A549 (cell line): ENCODE measurements around the gene PCID2. TPM values are rescaled to one million over a fixed set of nuclear protein-coding genes. Genes with fewer than 3 reads are reported as not detected.

Experiments
- ATAC-seq, 2 experiments: fragments of 200-7000 bp in 1 of 2; fragments of >200 bp in 1 of 2; cut with Nextera tagmentation in 1 of 2; cut with Tn5 transposase in 1 of 2; 3 replicates each; pipeline versions ENCODE4 v1.8.0 to v1.9.1; 2018 to 2020; ENCODE audit warnings: mild to moderate bottlenecking in 1 of 2, moderate library complexity in 1 of 2
- CTCF ChIA-PET: fragments of 300-600 bp; sonication (Branson Sonifier 250); formaldehyde crosslinking; extraction: SDS; loops from one replicate; lab custom pipeline; 2021; ENCODE audit warnings: antibody characterized with exemption, inconsistent platforms; lab: Yijun Ruan, JAX
- POLR2A ChIA-PET: fragments of 350-600 bp; formaldehyde crosslinking; extraction: SDS; loops from one replicate; lab custom pipeline; 2021; ENCODE audit warnings: antibody characterized with exemption, inconsistent platforms; lab: Yijun Ruan, JAX
- DNase-seq, 2 experiments: peaks; one replicate each; pipeline versions ENCODE4 v3.0.0 to v3.0.0-alpha.2; 2011 to 2016; ENCODE audit warnings: low read depth in 1 of 2, low spot score in 1 of 2
- FAIRE-seq: peaks from 2 replicates; lab custom pipeline; 2011; peaks lifted over from hg19 to GRCh38; lab: Jason Lieb, UNC
- H3K27ac ChIP-seq, 2 experiments: fragments of >200 bp; sonication (Bioruptor Twin); formaldehyde crosslinking; 3 replicates each; pipeline ENCODE4 v1.5.1; 2016 to 2017
- H3K4me1 ChIP-seq: fragments of >200 bp; sonication (Bioruptor Twin); formaldehyde crosslinking; 3 replicates; pipeline ENCODE4 v1.6.1; 2016
- H3K4me2 ChIP-seq: fragments of >200 bp; sonication (Bioruptor Twin); formaldehyde crosslinking; 3 replicates; pipeline ENCODE4 v1.6.1; 2016
- H3K4me3 ChIP-seq: fragments of >200 bp; sonication (Bioruptor Twin); formaldehyde crosslinking; 3 replicates; pipeline ENCODE4 v1.5.1; 2016
- H3K9me3 ChIP-seq: fragments of >200 bp; sonication (Bioruptor Twin); formaldehyde crosslinking; 3 replicates; pipeline ENCODE4 v1.6.1; 2016
- ATOH8 ChIP-seq: fragments of 250-450 bp; sonication (Bioruptor Pico); IDR thresholded peaks from 2 replicates; pipeline ENCODE4 v1.5.0; 2020; ENCODE audit warnings: low read depth, mild to moderate bottlenecking, moderate library complexity
- CEBPB ChIP-seq, 2 experiments: fragments of >200 bp in 1 of 2; sonication (Bioruptor Twin) in 1 of 2; formaldehyde crosslinking in 1 of 2; IDR thresholded peaks; 2 replicates each; pipeline ENCODE4 v1.6.1; 2012 to 2016
- CHD4 ChIP-seq: fragments of 200-600 bp; sonication (generic); IDR thresholded peaks from 2 replicates; pipeline ENCODE4 v1.6.1; 2016; ENCODE audit warnings: antibody characterized with exemption, mild to moderate bottlenecking, borderline replicate concordance
- E2F6 ChIP-seq: IDR thresholded peaks from 2 replicates; pipeline ENCODE4 v1.6.1; 2012; ENCODE audit warnings: low read depth, borderline replicate concordance
- EHF ChIP-seq: fragments of 250-450 bp; sonication (Bioruptor Pico); IDR thresholded peaks from 2 replicates; pipeline ENCODE4 v1.5.0; 2020; ENCODE audit warnings: mild to moderate bottlenecking
- ELK1 ChIP-seq: fragments of 150-350 bp; IDR thresholded peaks from 2 replicates; pipeline ENCODE4 v1.6.1; 2014; ENCODE audit warnings: low read depth, mild to moderate bottlenecking, low read length
- EP300 ChIP-seq, 2 experiments: fragments of >200 bp; sonication (Bioruptor Twin); formaldehyde crosslinking; IDR thresholded peaks; 2 replicates in 1 of 2; 3 replicates in 1 of 2; pipeline ENCODE4 v1.6.1; 2016 to 2017
- FOSL2 ChIP-seq, 2 experiments: fragments of 450-650 bp in 1 of 2; fragments of >200 bp in 1 of 2; sonication (Bioruptor Twin) in 1 of 2; formaldehyde crosslinking; IDR thresholded peaks; 2 replicates each; pipeline versions ENCODE4 v1.5.0 to v1.6.1; 2016 to 2020; ENCODE audit warnings: mild to moderate bottlenecking in 1 of 2, moderate library complexity in 1 of 2
- HOXA7 ChIP-seq: fragments of 250-450 bp; sonication (Bioruptor Pico); IDR thresholded peaks from 2 replicates; pipeline ENCODE4 v1.5.0; 2020; ENCODE audit warnings: mild to moderate bottlenecking, moderate library complexity
- KDM1A ChIP-seq: fragments of 200-600 bp; sonication (generic); IDR thresholded peaks from 2 replicates; pipeline ENCODE4 v1.6.1; 2016; ENCODE audit warnings: low read depth, mild to moderate bottlenecking
- MAFK ChIP-seq: fragments of 450-650 bp; IDR thresholded peaks from 2 replicates; pipeline ENCODE4 v1.6.1; 2014; ENCODE audit not compliant: partially characterized antibody
- MAZ ChIP-seq: fragments of 150-350 bp; IDR thresholded peaks from 2 replicates; pipeline ENCODE4 v1.6.1; 2014; ENCODE audit warnings: antibody characterized with exemption, low read depth, low read length, borderline replicate concordance
- NPAS2 ChIP-seq: fragments of 250-450 bp; sonication (Bioruptor Pico); IDR thresholded peaks from 2 replicates; pipeline ENCODE4 v1.8.0; 2022; ENCODE audit warnings: mild to moderate bottlenecking, moderate library complexity, borderline replicate concordance
- PHF8 ChIP-seq: fragments of 200-600 bp; sonication (generic); IDR thresholded peaks from 2 replicates; pipeline ENCODE4 v1.6.1; 2016; ENCODE audit warnings: low read depth, mild to moderate bottlenecking, antibody characterized with exemption, moderate library complexity, borderline replicate concordance
- WGBS: methylation state at CpG from one replicate; pipeline ENCODE4 v1.1.6; 2017; ENCODE audit errors: missing lambda C conversion rate; 5-methylcytosine and 5-hydroxymethylcytosine counted together
- polyA plus RNA-seq, 4 experiments: library from polyadenylated mRNA; depleted of rRNA in 3 of 4; stranded (reverse); fragments of >200 nt; fragmentation: RNase III in 1 of 4; extraction: RNeasy Plus Mini Kit Qiagen cat#74134 plus additional on column Dnase treatment in 1 of 4; gene quantifications; 2 replicates in 3 of 4; 3 replicates in 1 of 4; pipeline ENCODE4 v1.2.3, GENCODE V29; 2011 to 2017
- TF ChIP-seq, protein P1 (sequence below): fragments of 450-650 bp; IDR thresholded peaks from 2 replicates; pipeline ENCODE4 v1.6.1; 2014; ENCODE audit warnings: antibody characterized with exemption

PCID2 gene
- polyA plus RNA-seq, 2 of the 4 experiments (the other 2 are of a cell fraction) = 37.7 to 68.7 TPM

- WGBS = 56% methylated on average over 3 of the region's 3 CpGs
- ATAC-seq (no peak), FAIRE-seq (no peak), DNase-seq (no peak)
- Histone ChIP-seq H3K27ac (no peak overlapping the region), H3K4me1 (peaks cover 35% of the 10 kb centered on the region), H3K9me3 (no peaks in the 10 kb centered on the region), H3K4me3 (no peak overlapping the region), H3K4me2 (0 out of 3 replicates have a peak overlapping the region, but pooled peaks have one; percentile 20)
- no peak for TF ChIP-seq CEBPB (IDR thresholded peaks at IDR 0.05)
- TF ChIP-seq MAZ = no peak
- TF ChIP-seq PHF8 = no peak
- TF ChIP-seq HOXA7 (CRISPR knock-in tag) = no peak
- TF ChIP-seq E2F6 = no peak
- no peak for TF ChIP-seq NPAS2
- TF ChIP-seq, protein P1, sequence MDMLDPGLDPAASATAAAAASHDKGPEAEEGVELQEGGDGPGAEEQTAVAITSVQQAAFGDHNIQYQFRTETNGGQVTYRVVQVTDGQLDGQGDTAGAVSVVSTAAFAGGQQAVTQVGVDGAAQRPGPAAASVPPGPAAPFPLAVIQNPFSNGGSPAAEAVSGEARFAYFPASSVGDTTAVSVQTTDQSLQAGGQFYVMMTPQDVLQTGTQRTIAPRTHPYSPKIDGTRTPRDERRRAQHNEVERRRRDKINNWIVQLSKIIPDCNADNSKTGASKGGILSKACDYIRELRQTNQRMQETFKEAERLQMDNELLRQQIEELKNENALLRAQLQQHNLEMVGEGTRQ = no peak
- no peak for TF ChIP-seq EP300 (IDR thresholded peaks at IDR 0.05)
- no peak for TF ChIP-seq ATOH8 (CRISPR knock-in tag)
- POLR2A ChIA-PET = no interaction called here
- CTCF ChIA-PET = no interaction called here
Observed at GRCh38 chr13:113218586-113218985, 10.1 kb upstream of the PCID2 start.

- no peak for TF ChIP-seq KDM1A
- no peak for TF ChIP-seq CHD4
- no peak for TF ChIP-seq EHF
- no peak for TF ChIP-seq E2F6
- no peak for TF ChIP-seq ATOH8 (CRISPR knock-in tag)
- no peak for TF ChIP-seq FOSL2 (IDR thresholded peaks at IDR 0.05)
- TF ChIP-seq FOSL2 (CRISPR knock-in tag; IDR thresholded peaks at IDR 0.05) = peak; percentile 11; the same call in 1 of the 2 replicates
- peak; percentile 82 for TF ChIP-seq MAFK
- no peak for TF ChIP-seq ELK1
- peak; percentile 48 to 66; a peak in 4 of 6 replicates for ATAC-seq
- no peak overlapping the region for H3K4me3 ChIP-seq
- H3K9me3 ChIP-seq = no peaks in the 10 kb centered on the region
- CTCF ChIA-PET = interaction anchor here (1.2 kb wide), 1 partner anchor 9 kb away, joined by 3 read pairs; no protein-coding TSS in a partner anchor
- DNase-seq = peak in 1 of 2 experiments; percentile 35
- peak overlapping the region; percentile 5 to 33; a peak in 4 of 6 replicates for H3K27ac ChIP-seq
- peaks cover 37% of the 10 kb centered on the region for H3K4me1 ChIP-seq
- FAIRE-seq = no peak
- H3K4me2 ChIP-seq = peak overlapping the region; percentile 55
- WGBS = 27% methylated on average over 7 of the region's 7 CpGs
- POLR2A ChIA-PET = no interaction called here
Observed at GRCh38 chr13:113216254-113217048, 8.0 kb upstream of the PCID2 start.
